Measurements from ENCODE around the gene BEND6.

DNA sequence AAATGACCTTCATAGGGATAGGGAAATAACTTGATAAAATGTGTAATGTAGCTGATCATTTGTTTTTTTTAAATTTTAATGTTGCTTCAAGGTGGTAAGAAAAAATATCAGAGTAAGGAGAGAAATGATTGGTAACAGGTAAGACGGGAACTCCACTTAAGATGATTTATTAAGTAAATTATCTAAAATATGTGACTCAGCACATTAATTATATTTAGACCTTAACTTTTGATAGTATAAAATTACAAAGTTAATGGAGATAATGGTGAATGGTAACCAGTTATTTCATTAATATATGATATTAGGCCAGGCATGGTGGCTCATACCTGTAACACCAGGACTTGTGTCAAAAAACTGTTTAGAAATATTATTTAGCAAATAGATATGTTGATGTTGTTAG lies 10.2 kb downstream of the BEND6 start:
- TF ChIP-seq, protein P1, sequence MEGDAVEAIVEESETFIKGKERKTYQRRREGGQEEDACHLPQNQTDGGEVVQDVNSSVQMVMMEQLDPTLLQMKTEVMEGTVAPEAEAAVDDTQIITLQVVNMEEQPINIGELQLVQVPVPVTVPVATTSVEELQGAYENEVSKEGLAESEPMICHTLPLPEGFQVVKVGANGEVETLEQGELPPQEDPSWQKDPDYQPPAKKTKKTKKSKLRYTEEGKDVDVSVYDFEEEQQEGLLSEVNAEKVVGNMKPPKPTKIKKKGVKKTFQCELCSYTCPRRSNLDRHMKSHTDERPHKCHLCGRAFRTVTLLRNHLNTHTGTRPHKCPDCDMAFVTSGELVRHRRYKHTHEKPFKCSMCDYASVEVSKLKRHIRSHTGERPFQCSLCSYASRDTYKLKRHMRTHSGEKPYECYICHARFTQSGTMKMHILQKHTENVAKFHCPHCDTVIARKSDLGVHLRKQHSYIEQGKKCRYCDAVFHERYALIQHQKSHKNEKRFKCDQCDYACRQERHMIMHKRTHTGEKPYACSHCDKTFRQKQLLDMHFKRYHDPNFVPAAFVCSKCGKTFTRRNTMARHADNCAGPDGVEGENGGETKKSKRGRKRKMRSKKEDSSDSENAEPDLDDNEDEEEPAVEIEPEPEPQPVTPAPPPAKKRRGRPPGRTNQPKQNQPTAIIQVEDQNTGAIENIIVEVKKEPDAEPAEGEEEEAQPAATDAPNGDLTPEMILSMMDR (conservative IDR thresholded peaks at IDR 0.05; ENCODE audit: low read depth, low read length): no peak
- no peak for TF ChIP-seq RAD21 (IDR thresholded peaks at IDR 0.05; ENCODE audit: low read length)
- TF ChIP-seq POLR2A (IDR thresholded peaks at IDR 0.05; ENCODE audit: low read depth, low read length): no peak
- no peak for TF ChIP-seq SMC3 (IDR thresholded peaks at IDR 0.05; ENCODE audit: low read depth, low read length)
- TF ChIP-seq, protein P2, sequence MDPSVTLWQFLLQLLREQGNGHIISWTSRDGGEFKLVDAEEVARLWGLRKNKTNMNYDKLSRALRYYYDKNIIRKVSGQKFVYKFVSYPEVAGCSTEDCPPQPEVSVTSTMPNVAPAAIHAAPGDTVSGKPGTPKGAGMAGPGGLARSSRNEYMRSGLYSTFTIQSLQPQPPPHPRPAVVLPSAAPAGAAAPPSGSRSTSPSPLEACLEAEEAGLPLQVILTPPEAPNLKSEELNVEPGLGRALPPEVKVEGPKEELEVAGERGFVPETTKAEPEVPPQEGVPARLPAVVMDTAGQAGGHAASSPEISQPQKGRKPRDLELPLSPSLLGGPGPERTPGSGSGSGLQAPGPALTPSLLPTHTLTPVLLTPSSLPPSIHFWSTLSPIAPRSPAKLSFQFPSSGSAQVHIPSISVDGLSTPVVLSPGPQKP (IDR thresholded peaks at IDR 0.05; ENCODE audit: borderline replicate concordance, low read depth, low read length): no peak
- no peak for TF ChIP-seq CEBPB (IDR thresholded peaks at IDR 0.05; ENCODE audit: low read depth, low read length)
- TF ChIP-seq, protein P3, sequence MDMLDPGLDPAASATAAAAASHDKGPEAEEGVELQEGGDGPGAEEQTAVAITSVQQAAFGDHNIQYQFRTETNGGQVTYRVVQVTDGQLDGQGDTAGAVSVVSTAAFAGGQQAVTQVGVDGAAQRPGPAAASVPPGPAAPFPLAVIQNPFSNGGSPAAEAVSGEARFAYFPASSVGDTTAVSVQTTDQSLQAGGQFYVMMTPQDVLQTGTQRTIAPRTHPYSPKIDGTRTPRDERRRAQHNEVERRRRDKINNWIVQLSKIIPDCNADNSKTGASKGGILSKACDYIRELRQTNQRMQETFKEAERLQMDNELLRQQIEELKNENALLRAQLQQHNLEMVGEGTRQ (IDR thresholded peaks at IDR 0.05; ENCODE audit: low read depth, low read length): no peak
- no peak for TF ChIP-seq MXI1 (IDR thresholded peaks at IDR 0.05; ENCODE audit: borderline replicate concordance, low read depth, low read length)
- TF ChIP-seq RCOR1 (IDR thresholded peaks at IDR 0.05; ENCODE audit: insufficient replicate concordance, low read length): no peak

Measured in IMR-90 (cell line).